GM06990 (cell line): ENCODE measurements around the gene KHDC1.
"Not testable (repeated sequence)": the region's sequence is repeated elsewhere in the genome, so short reads cannot be mapped to it uniquely, and the experiment has no call there.

ENCODE experiments used
- DNase-seq: peaks from one replicate; pipeline ENCODE4 v3.0.0-alpha.2; 2011; ENCODE audit not compliant: insufficient read length; ENCODE audit errors: extremely low read depth
- H3K27me3 ChIP-seq: replicated peaks from 2 replicates; pipeline ENCODE4 v1.6.0; 2011; ENCODE audit warnings: low read length; ENCODE audit not compliant: control insufficient read depth, insufficient read depth
- H3K36me3 ChIP-seq: 2 replicates; pipeline ENCODE4 v1.5.1; 2011; ENCODE audit warnings: low read length; ENCODE audit not compliant: control insufficient read depth, insufficient read depth
- H3K4me3 ChIP-seq: replicated peaks from 2 replicates; pipeline ENCODE4 v1.5.1; 2011; ENCODE audit warnings: low read depth, mild to moderate bottlenecking, control low read depth, low read length
- TF ChIP-seq, protein P1 (sequence below): IDR thresholded peaks from 2 replicates; pipeline ENCODE4 v1.5.1; 2011; ENCODE audit warnings: low read length, control low read depth, mild to moderate bottlenecking, inconsistent platforms; ENCODE audit not compliant: insufficient read depth, poor library complexity, severe bottlenecking

The KHDC1 gene

DNA sequence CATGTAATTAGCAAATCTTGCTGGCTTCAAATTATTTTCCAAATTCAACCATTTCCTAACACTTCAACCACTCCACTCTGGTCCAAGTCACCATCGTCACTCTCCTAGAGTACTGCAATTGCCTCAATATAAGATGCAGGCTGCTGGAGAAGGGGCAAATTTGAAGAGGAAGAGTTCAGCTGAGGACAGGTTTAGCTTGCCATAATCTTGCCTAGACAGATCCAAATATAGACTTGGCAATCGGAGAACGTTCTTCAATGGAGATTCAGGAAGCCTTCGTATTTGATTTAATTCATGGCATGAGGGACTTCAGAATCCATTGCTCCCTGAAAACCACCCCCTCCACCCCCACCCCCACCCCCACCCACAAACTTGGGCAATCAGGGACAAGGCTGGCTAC is 22.3 kb downstream of the KHDC1 start:
- no peaks in the 10 kb centered on the region for H3K27me3 ChIP-seq
- DNase-seq = no peak
- TF ChIP-seq, protein P1, sequence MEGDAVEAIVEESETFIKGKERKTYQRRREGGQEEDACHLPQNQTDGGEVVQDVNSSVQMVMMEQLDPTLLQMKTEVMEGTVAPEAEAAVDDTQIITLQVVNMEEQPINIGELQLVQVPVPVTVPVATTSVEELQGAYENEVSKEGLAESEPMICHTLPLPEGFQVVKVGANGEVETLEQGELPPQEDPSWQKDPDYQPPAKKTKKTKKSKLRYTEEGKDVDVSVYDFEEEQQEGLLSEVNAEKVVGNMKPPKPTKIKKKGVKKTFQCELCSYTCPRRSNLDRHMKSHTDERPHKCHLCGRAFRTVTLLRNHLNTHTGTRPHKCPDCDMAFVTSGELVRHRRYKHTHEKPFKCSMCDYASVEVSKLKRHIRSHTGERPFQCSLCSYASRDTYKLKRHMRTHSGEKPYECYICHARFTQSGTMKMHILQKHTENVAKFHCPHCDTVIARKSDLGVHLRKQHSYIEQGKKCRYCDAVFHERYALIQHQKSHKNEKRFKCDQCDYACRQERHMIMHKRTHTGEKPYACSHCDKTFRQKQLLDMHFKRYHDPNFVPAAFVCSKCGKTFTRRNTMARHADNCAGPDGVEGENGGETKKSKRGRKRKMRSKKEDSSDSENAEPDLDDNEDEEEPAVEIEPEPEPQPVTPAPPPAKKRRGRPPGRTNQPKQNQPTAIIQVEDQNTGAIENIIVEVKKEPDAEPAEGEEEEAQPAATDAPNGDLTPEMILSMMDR = no peak

DNA sequence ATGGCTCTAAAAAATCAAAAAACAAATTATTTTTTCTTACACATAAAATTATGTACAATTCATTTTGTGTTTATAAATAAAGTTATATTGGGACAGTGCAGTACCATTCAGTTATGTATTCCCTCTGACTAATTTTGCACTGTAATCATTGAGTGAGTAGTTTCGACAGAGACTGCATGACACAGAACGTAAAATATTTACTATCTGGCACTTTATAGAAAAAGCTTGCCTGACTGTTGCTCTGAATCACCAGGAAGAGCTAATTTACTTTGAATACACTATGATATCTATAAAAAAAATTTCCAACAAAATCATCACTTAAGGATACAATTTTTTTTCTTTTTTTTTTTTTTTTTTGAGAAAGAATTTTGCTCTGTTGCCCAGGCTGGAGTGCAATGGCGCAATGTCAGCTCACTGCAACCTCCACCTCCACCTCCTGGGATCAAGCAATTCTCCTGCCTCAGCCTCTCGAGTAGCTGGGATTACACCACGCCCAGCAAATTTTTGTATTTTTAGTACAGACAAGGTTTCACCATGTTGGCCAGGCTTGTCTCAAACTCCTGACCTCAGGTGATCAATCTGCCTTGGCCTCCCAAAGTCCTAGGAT is 26.7 kb downstream of the KHDC1 start:
- Histone ChIP-seq H3K36me3 (no peaks in the 10 kb centered on the region), H3K4me3 (no peak overlapping the region), H3K27me3 (no peaks in the 10 kb centered on the region)
- TF ChIP-seq, protein P1 = no peak
- no peak for DNase-seq

More for the DNA sequence above, 22.3 kb downstream of the KHDC1 start:
- Histone ChIP-seq H3K36me3 (no peaks in the 10 kb centered on the region), H3K4me3 (no peak overlapping the region)

DNA sequence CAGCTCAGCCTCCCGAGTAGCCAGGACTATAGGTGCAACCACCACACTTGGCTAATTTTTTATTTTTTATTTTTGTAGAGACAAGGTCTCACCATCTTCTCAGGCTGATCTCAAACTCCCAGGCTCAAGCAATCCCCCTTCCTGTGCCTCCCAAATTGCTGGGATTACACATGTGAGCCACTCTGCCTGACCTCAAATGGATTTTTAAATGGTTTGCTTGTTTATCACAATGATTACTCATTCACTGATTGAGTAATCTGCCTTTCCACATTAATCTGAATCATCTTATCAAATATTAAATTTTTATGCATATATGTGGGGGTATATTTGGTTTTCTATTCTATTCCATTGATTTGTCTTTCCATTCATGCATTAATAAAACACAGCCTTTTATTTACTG is 28.3 kb downstream of the KHDC1 start:
- no peak for DNase-seq
- TF ChIP-seq, protein P1 = no peak
- H3K36me3 ChIP-seq = no peaks in the 10 kb centered on the region
- no peaks in the 10 kb centered on the region for H3K27me3 ChIP-seq
- no peak overlapping the region for H3K4me3 ChIP-seq

DNA sequence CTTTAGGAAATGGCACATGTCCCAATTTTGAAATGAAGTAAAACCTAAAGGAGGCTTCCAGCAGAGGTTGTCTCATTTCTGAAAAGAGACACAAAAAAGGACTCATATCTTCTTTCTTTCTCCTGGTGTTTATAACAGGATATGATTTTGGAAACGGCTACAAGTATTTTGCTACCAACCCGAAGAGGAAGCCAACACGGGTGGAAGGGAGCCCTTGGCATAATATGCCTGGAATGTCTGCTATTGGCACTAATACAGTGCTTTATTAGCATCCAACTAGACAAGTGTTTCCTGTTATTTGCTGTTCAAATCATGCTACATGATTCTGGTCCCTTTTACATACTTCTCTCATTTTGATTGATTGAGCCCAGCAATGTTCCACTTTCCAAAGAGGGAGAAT is 29.0 kb downstream of the KHDC1 start:
- not testable (repeated sequence) for H3K4me3 ChIP-seq, DNase-seq, H3K27me3 ChIP-seq, H3K36me3 ChIP-seq

DNA sequence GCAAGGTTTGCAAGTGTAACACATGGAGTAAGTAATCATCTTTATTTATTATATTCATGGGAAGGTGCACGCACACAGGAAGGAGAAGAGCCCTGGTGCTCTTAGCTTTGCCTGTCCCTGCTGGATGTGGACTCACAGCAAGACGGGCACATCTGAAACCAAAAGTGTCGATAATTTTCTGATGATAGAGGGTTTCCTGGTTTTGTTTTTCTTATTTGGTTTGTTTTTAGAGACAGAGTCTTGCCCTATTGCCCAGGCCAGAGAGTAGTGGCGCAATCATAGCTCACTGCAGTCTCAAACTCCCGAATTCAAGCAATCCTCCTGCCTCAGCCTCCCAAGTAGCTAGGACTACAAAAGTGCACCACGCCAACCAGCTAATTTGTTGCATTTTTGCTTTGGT is 29.9 kb downstream of the KHDC1 start:
- no peak overlapping the region for H3K4me3 ChIP-seq

DNA sequence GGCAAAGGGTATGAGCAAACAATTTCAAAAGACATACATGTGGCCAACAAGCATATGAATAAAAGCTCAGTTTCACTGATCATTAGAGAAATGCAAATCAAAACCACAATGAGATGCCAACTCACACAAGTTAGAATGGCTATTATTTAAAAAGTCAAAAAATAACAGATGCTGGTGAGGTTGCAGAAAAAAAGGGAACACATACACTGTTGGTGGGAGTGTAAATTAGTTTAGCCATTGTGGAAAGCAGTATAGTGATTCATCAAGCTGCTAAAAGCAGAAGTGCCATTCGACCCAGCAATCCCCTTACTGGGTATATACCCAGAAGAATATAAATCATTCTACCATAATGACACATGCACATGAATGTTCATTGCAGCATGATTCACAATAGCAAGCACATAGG is 31.0 kb downstream of the KHDC1 start:
- no peak for DNase-seq
- Histone ChIP-seq H3K4me3 (no peak overlapping the region), H3K36me3 (no peaks in the 10 kb centered on the region), H3K27me3 (no peaks in the 10 kb centered on the region)
- TF ChIP-seq, protein P1 = no peak

More for the DNA sequence above, 29.9 kb downstream of the KHDC1 start:
- H3K36me3 ChIP-seq = no peaks in the 10 kb centered on the region
- TF ChIP-seq, protein P1 = no peak
- no peak for DNase-seq
- H3K27me3 ChIP-seq = no peaks in the 10 kb centered on the region
